Muscle layer of colon (tissue), 2 donors: ENCODE data around the gene MAN1C1.

Source experiments
- H3K27ac ChIP-seq: one replicate; pipeline ENCODE4 v1.7.0; 2013; ENCODE audit warnings: low read depth, mild to moderate bottlenecking, low read length, moderate library complexity
- H3K27me3 ChIP-seq, 2 donors: one replicate each; pipeline ENCODE4 v1.7.0; 2013; ENCODE audit warnings: low read length in 2 of 2, mild to moderate bottlenecking in 2 of 2; ENCODE audit not compliant: insufficient read depth in 2 of 2, control insufficient read depth in 1 of 2
- H3K36me3 ChIP-seq: one replicate; pipeline ENCODE4 v1.7.0; 2013; ENCODE audit warnings: mild to moderate bottlenecking, low read length; ENCODE audit not compliant: insufficient read depth
- H3K4me1 ChIP-seq: one replicate; pipeline ENCODE4 v1.7.0; 2013; ENCODE audit warnings: mild to moderate bottlenecking, low read length; ENCODE audit not compliant: insufficient read depth
- H3K4me3 ChIP-seq, 2 donors: one replicate each; pipeline ENCODE4 v1.7.0; 2013; ENCODE audit warnings: low read length in 2 of 2, low read depth in 1 of 2, mild to moderate bottlenecking in 1 of 2, moderate library complexity in 1 of 2
- H3K9ac ChIP-seq: one replicate; pipeline ENCODE4 v1.7.0; 2013; ENCODE audit warnings: low read length
- H3K9me3 ChIP-seq: one replicate; pipeline ENCODE4 v1.7.0; 2013; ENCODE audit warnings: mild to moderate bottlenecking, low read length
- donor health status: abdominal sarcoma.
- donor health status: Adenocarcinoma of cecum.

Gene MAN1C1

GRCh38 chr1:25780318-25781129 lies 163.9 kb downstream of the MAN1C1 start:
- Histone ChIP-seq H3K4me3 (no peak overlapping the region), H3K4me1 (no peaks in the 10 kb centered on the region), H3K27ac (no peak overlapping the region), H3K27me3 (no peaks in the 10 kb centered on the region), H3K36me3 (peaks cover 4% of the 10 kb centered on the region), H3K9me3 (no peaks in the 10 kb centered on the region), H3K9ac (no peak overlapping the region)

GRCh38 chr1:25781130-25781433 lies 164.5 kb downstream of the MAN1C1 start:
- Histone ChIP-seq H3K27me3 (no peaks in the 10 kb centered on the region), H3K9me3 (no peaks in the 10 kb centered on the region), H3K27ac (no peak overlapping the region), H3K36me3 (peaks cover 4% of the 10 kb centered on the region), H3K9ac (no peak overlapping the region), H3K4me1 (peaks cover under 1% of the 10 kb centered on the region), H3K4me3 (no peak overlapping the region)

GRCh38 chr1:25782608-25783201 lies 166.1 kb downstream of the MAN1C1 start:
- H3K9me3 ChIP-seq, result no peaks in the 10 kb centered on the region
- no peak overlapping the region for H3K27ac ChIP-seq
- no peak overlapping the region for H3K9ac ChIP-seq
- H3K27me3 ChIP-seq, result no peaks in the 10 kb centered on the region
- H3K4me1 ChIP-seq, result peaks cover 14% of the 10 kb centered on the region
- H3K36me3 ChIP-seq, result peaks cover 4% of the 10 kb centered on the region
- H3K4me3 ChIP-seq, result no peak overlapping the region

- Histone ChIP-seq H3K27me3 (no peaks in the 10 kb centered on the region), H3K27ac (no peak overlapping the region), H3K36me3 (no peaks in the 10 kb centered on the region), H3K9ac (no peak overlapping the region), H3K9me3 (no peaks in the 10 kb centered on the region), H3K4me1 (peaks cover 14% of the 10 kb centered on the region), H3K4me3 (no peak overlapping the region)
These were observed 168.0 kb downstream of the MAN1C1 start for GRCh38 chr1:25784575-25785051.

- H3K9me3 ChIP-seq, result no peaks in the 10 kb centered on the region
- H3K4me1 ChIP-seq, result peaks cover 14% of the 10 kb centered on the region
- H3K36me3 ChIP-seq, result no peaks in the 10 kb centered on the region
- H3K27me3 ChIP-seq, result no peaks in the 10 kb centered on the region
- H3K27ac ChIP-seq, result no peak overlapping the region
- H3K4me3 ChIP-seq, result no peak overlapping the region
- H3K9ac ChIP-seq, result no peak overlapping the region
These were observed 168.9 kb downstream of the MAN1C1 start for GRCh38 chr1:25785333-25786067.

- Histone ChIP-seq H3K36me3 (no peaks in the 10 kb centered on the region), H3K9ac (no peak overlapping the region), H3K27ac (no peak overlapping the region), H3K4me3 (no peak overlapping the region), H3K4me1 (peaks cover 14% of the 10 kb centered on the region), H3K27me3 (no peaks in the 10 kb centered on the region), H3K9me3 (no peaks in the 10 kb centered on the region)
These were observed 170.5 kb downstream of the MAN1C1 start for GRCh38 chr1:25786887-25787759.

GRCh38 chr1:25787760-25788166 lies 171.2 kb downstream of the MAN1C1 start:
- Histone ChIP-seq H3K4me1 (peaks cover 14% of the 10 kb centered on the region), H3K36me3 (no peaks in the 10 kb centered on the region), H3K9me3 (no peaks in the 10 kb centered on the region), H3K27me3 (no peaks in the 10 kb centered on the region), H3K9ac (no peak overlapping the region), H3K4me3 (no peak overlapping the region), H3K27ac (no peak overlapping the region)

- Histone ChIP-seq H3K4me3 (no peak overlapping the region), H3K36me3 (no peaks in the 10 kb centered on the region), H3K9me3 (no peaks in the 10 kb centered on the region), H3K4me1 (peaks cover 14% of the 10 kb centered on the region), H3K9ac (no peak overlapping the region), H3K27me3 (no peaks in the 10 kb centered on the region), H3K27ac (no peak overlapping the region)
These were observed 173.9 kb downstream of the MAN1C1 start for GRCh38 chr1:25790472-25790871.

GRCh38 chr1:25792115-25792514 lies 175.5 kb downstream of the MAN1C1 start:
- no peaks in the 10 kb centered on the region for H3K27me3 ChIP-seq
- H3K36me3 ChIP-seq, result no peaks in the 10 kb centered on the region
- H3K4me1 ChIP-seq, result peaks cover 11% of the 10 kb centered on the region
- H3K4me3 ChIP-seq, result no peak overlapping the region
- H3K9me3 ChIP-seq, result no peaks in the 10 kb centered on the region
- no peak overlapping the region for H3K9ac ChIP-seq
- H3K27ac ChIP-seq, result no peak overlapping the region

GRCh38 chr1:25793585-25794170 lies 177.1 kb downstream of the MAN1C1 start:
- no peaks in the 10 kb centered on the region for H3K36me3 ChIP-seq
- no peak overlapping the region for H3K9ac ChIP-seq
- H3K27me3 ChIP-seq, result no peaks in the 10 kb centered on the region
- peaks cover 7% of the 10 kb centered on the region for H3K4me1 ChIP-seq
- H3K4me3 ChIP-seq, result no peak overlapping the region
- H3K27ac ChIP-seq, result no peak overlapping the region
- no peaks in the 10 kb centered on the region for H3K9me3 ChIP-seq
